Endodermal cell (in vitro differentiated cells): ENCODE measurements around the gene UROD. TPM values are rescaled to one million over a fixed set of nuclear protein-coding genes. Genes with fewer than 3 reads are reported as not detected.

Experiments used
- DNase-seq: peaks from one replicate; pipeline ENCODE4 v3.0.0-alpha.2; 2017
- H3K27ac ChIP-seq: 2 replicates; pipeline ENCODE4 v1.5.1; 2013; ENCODE audit warnings: mild to moderate bottlenecking, low read depth, low read length, moderate library complexity
- H3K27me3 ChIP-seq: 2 replicates; pipeline ENCODE4 v1.6.1; 2013; ENCODE audit warnings: mild to moderate bottlenecking, low read length, moderate library complexity; ENCODE audit not compliant: insufficient read depth, control insufficient read depth, poor library complexity, severe bottlenecking
- H3K36me3 ChIP-seq: 2 replicates; pipeline ENCODE4 v1.7.0; 2013; ENCODE audit warnings: mild to moderate bottlenecking, low read length, moderate library complexity; ENCODE audit not compliant: control insufficient read depth, insufficient read depth
- H3K4me1 ChIP-seq: one replicate; pipeline ENCODE4 v1.7.0; 2013; ENCODE audit warnings: low read length; ENCODE audit not compliant: control insufficient read depth, insufficient read depth
- H3K4me3 ChIP-seq: 2 replicates; pipeline ENCODE4 v1.5.1; 2013; ENCODE audit warnings: mild to moderate bottlenecking, low read length, moderate library complexity
- H3K9ac ChIP-seq: 2 replicates; pipeline ENCODE4 v1.6.1; 2013; ENCODE audit warnings: mild to moderate bottlenecking, low read length, moderate library complexity; ENCODE audit not compliant: poor library complexity, severe bottlenecking; ENCODE audit errors: extremely low read depth
- H3K9me3 ChIP-seq: 2 replicates; pipeline ENCODE4 v1.6.1; 2013; ENCODE audit warnings: mild to moderate bottlenecking, low read length, moderate library complexity; ENCODE audit not compliant: control insufficient read depth
- H3K27ac Mint-ChIP-seq: 2 replicates; pipeline ENCODE4 v1.8.0; 2020; ENCODE audit warnings: mixed read lengths
- H3K27me3 Mint-ChIP-seq: 2 replicates; pipeline ENCODE4 v1.8.0; 2021; ENCODE audit warnings: mild to moderate bottlenecking, mixed read lengths; ENCODE audit not compliant: insufficient read depth
- H3K36me3 Mint-ChIP-seq: 2 replicates; pipeline ENCODE4 v1.8.0; 2020; ENCODE audit warnings: low read depth, mixed read lengths
- H3K4me1 Mint-ChIP-seq: 2 replicates; pipeline ENCODE4 v1.8.0; 2020; ENCODE audit warnings: mixed read lengths
- H3K4me3 Mint-ChIP-seq: 2 replicates; pipeline ENCODE4 v1.8.0; 2020; ENCODE audit warnings: mild to moderate bottlenecking, moderate library complexity, mixed read lengths
- H3K9me3 Mint-ChIP-seq: 2 replicates; pipeline ENCODE4 v1.8.0; 2020; ENCODE audit warnings: mild to moderate bottlenecking, mixed read lengths
- CTCF ChIP-seq: fragments of 200-600 bp; sonication (generic); conservative IDR thresholded peaks from 2 replicates; pipeline ENCODE4 v1.5.0; 2021; ENCODE audit warnings: antibody characterized with exemption, mild to moderate bottlenecking
- WGBS, 2 experiments: methylation state at CpG; one replicate each; pipeline versions ENCODE4 v1.1.5 to v1.1.7; 2013; ENCODE audit warnings: missing lambda C conversion rate in 2 of 2, mixed read lengths in 1 of 2; ENCODE audit not compliant: insufficient coverage in 1 of 2, insufficient read length in 1 of 2; 5-methylcytosine and 5-hydroxymethylcytosine counted together
- total RNA-seq, 2 donors: library from RNA; stranded (reverse); fragmentation: NEBNext Ultra II Directional in 1 of 2; extraction: Animal tissue kit (Norgen Biotek cat#: 25700) in 1 of 2; gene quantifications; 2 replicates in 1 of 2; 3 replicates in 1 of 2; pipeline ENCODE4 v1.2.1, GENCODE V29; 2021

The UROD gene
- total RNA-seq, 2 donors from 2014 or later: 86.8 to 107 TPM

- peak; percentile 88 for DNase-seq
- no peaks in the 10 kb centered on the region for H3K27me3 ChIP-seq
- peak within 1 kb of the TSS; percentile 93 for H3K4me3 ChIP-seq
- TF ChIP-seq CTCF: no peak
- Mint-ChIP-seq H3K9me3 (no peaks in the 10 kb centered on the region), H3K27ac (peak within 1 kb of the TSS; percentile 59), H3K27me3 (no peaks in the 10 kb centered on the region), H3K4me3 (peak within 1 kb of the TSS; percentile 56), H3K4me1 (peaks cover 22% of the 10 kb centered on the region), H3K36me3 (peaks cover 47% of the 10 kb centered on the region)
- 2% methylated on average over 25 to 62 of the region's 62 CpGs for WGBS, 2 experiments
- H3K36me3 ChIP-seq: peaks cover 58% of the 10 kb centered on the region
- H3K27ac ChIP-seq: peak within 1 kb of the TSS; percentile 76
- no peaks in the 10 kb centered on the region for H3K9me3 ChIP-seq
- peaks cover 10% of the 10 kb centered on the region for H3K4me1 ChIP-seq
- peak within 1 kb of the TSS; percentile 84 for H3K9ac ChIP-seq
Measured at GRCh38 chr1:45010855-45011811, 921 bp upstream of the UROD start, which contains the start of gene HECTD3. HECTD3 (minus strand) TSS chr1:45011324; CDS start chr1:45011257, 67 bp downstream.

GRCh38 chr1:45012639-45013278, 705 bp downstream of the UROD start:
- H3K4me3 ChIP-seq: peak overlapping the region; percentile 93
- WGBS, 2 experiments: 5 to 6% methylated on average over 7 to 21 of the region's 21 CpGs
- H3K4me3 Mint-ChIP-seq: peak overlapping the region; percentile 56
- peaks cover 34% of the 10 kb centered on the region for H3K36me3 Mint-ChIP-seq
- no peaks in the 10 kb centered on the region for H3K9me3 Mint-ChIP-seq
- peak; percentile 85 for DNase-seq
- H3K27me3 Mint-ChIP-seq: no peaks in the 10 kb centered on the region
- peaks cover 52% of the 10 kb centered on the region for H3K36me3 ChIP-seq
- H3K4me1 Mint-ChIP-seq: peaks cover 22% of the 10 kb centered on the region
- H3K9me3 ChIP-seq: no peaks in the 10 kb centered on the region
- H3K27ac Mint-ChIP-seq: peak overlapping the region; percentile 59
- H3K27me3 ChIP-seq: no peaks in the 10 kb centered on the region
- H3K27ac ChIP-seq: peak overlapping the region; percentile 76
- TF ChIP-seq CTCF: no peak
- peak overlapping the region; percentile 84 for H3K9ac ChIP-seq
- peaks cover 10% of the 10 kb centered on the region for H3K4me1 ChIP-seq

- no peak for TF ChIP-seq CTCF
- H3K36me3 Mint-ChIP-seq: peaks cover 26% of the 10 kb centered on the region
Measured at GRCh38 chr1:45013551-45014209, 1.6 kb downstream of the UROD start.

More at GRCh38 chr1:45013551-45014209, 1.6 kb downstream of the UROD start:
- Mint-ChIP-seq H3K27ac (peak overlapping the region; percentile 40), H3K9me3 (no peaks in the 10 kb centered on the region), H3K27me3 (no peaks in the 10 kb centered on the region), H3K4me1 (peaks cover 22% of the 10 kb centered on the region), H3K4me3 (peak overlapping the region; percentile 56)
- Histone ChIP-seq H3K9me3 (no peaks in the 10 kb centered on the region), H3K27ac (no peak overlapping the region), H3K36me3 (peaks cover 43% of the 10 kb centered on the region), H3K27me3 (no peaks in the 10 kb centered on the region), H3K9ac (peak overlapping the region; percentile 84), H3K4me1 (peaks cover 10% of the 10 kb centered on the region), H3K4me3 (peak overlapping the region; percentile 93)
- WGBS, 2 experiments: 86 to 88% methylated on average over 6 to 12 of the region's 12 CpGs
- no peak for DNase-seq
